GM18951 (cell line): ENCODE results near the gene SPEM2.
"Not testable (repeated sequence)": the region's sequence is repeated elsewhere in the genome, so short reads cannot be mapped to it uniquely, and the experiment has no call there.

Experiments used
- POLR2A ChIP-seq: IDR thresholded peaks from 4 replicates; pipeline ENCODE4 v1.6.1; 2011; ENCODE audit warnings: mild to moderate bottlenecking; ENCODE audit not compliant: insufficient read length, insufficient read depth; ENCODE audit errors: extremely low read depth
- in situ Hi-C: fragments of 300-500 bp; cut with MboI; formaldehyde crosslinking; loops from one replicate; pipeline ENCODE4 v1.12.0; 2022; ENCODE audit warnings: low sequenced_read_pairs, mixed read lengths, inconsistent platforms; ENCODE audit not compliant: unreplicated experiment

Gene SPEM2

GRCh38 chr17:7460850-7461660, 35.6 kb downstream of the SPEM2 start:
- TF ChIP-seq POLR2A, result no peak
- in situ Hi-C loops, result no loop called here

GRCh38 chr17:7462474-7463371, 37.3 kb downstream of the SPEM2 start:
- TF ChIP-seq POLR2A, result no peak
- in situ Hi-C loops, result no loop called here

- in situ Hi-C loops, result no loop called here
- TF ChIP-seq POLR2A, result no peak
Measured at GRCh38 chr17:7463372-7463846, 38.0 kb downstream of the SPEM2 start.

- TF ChIP-seq POLR2A, result no peak
- in situ Hi-C loops, result no loop called here
Measured at GRCh38 chr17:7464081-7464480, 38.7 kb downstream of the SPEM2 start.

- in situ Hi-C loops, result no loop called here
- TF ChIP-seq POLR2A, result no peak
Measured at GRCh38 chr17:7465597-7466275, 40.3 kb downstream of the SPEM2 start.

- in situ Hi-C loops, result no loop called here
- no peak for TF ChIP-seq POLR2A
Measured at GRCh38 chr17:7466318-7466638, 40.9 kb downstream of the SPEM2 start.

GRCh38 chr17:7466639-7467341, 41.4 kb downstream of the SPEM2 start:
- in situ Hi-C loops, result no loop called here
- no peak for TF ChIP-seq POLR2A

GRCh38 chr17:7467498-7467897, 42.1 kb downstream of the SPEM2 start:
- in situ Hi-C loops, result no loop called here
- no peak for TF ChIP-seq POLR2A

GRCh38 chr17:7468290-7468689, 42.9 kb downstream of the SPEM2 start:
- no peak for TF ChIP-seq POLR2A
- in situ Hi-C loops, result no loop called here

GRCh38 chr17:7468804-7469389, 43.5 kb downstream of the SPEM2 start:
- in situ Hi-C loops, result no loop called here
- TF ChIP-seq POLR2A, result no peak

- in situ Hi-C loops, result not testable (repeated sequence)
Measured at GRCh38 chr17:7469843-7470242, 44.4 kb downstream of the SPEM2 start.

GRCh38 chr17:7470457-7470973, 45.1 kb downstream of the SPEM2 start:
- in situ Hi-C loops, result not testable (repeated sequence)
